GM12878 (cell line): Measurements from ENCODE around the gene CIRBP. TPM values are rescaled to one million over a fixed set of nuclear protein-coding genes. Genes with fewer than 3 reads are reported as not detected.
A peak's percentile ranks its signal among the peaks of the same experiment; 100 is the strongest.

Source experiments
- ATAC-seq: fragments of 200-7000 bp; cut with Tn5 transposase; 3 replicates; pipeline ENCODE4 v1.9.1; 2020; ENCODE audit warnings: mild to moderate bottlenecking, moderate library complexity
- BruUV-seq: library from RNA; stranded (reverse); fragments of 400-500 nt; replicated peaks from 2 replicates; lab custom pipeline; 2021; lab: Mats Ljungman, UMichigan
- CTCF ChIA-PET: fragments of 300-600 bp; sonication (Branson Sonifier 250); formaldehyde crosslinking; extraction: SDS; loops from one replicate; lab custom pipeline; 2021; ENCODE audit warnings: inconsistent platforms; lab: Yijun Ruan, JAX
- POLR2A ChIA-PET: fragments of 350-600 bp; formaldehyde crosslinking; extraction: SDS; loops from one replicate; lab custom pipeline; 2021; ENCODE audit warnings: inconsistent platforms; lab: Charles Lee
- RAD21 ChIA-PET: fragments of 300-600 bp; sonication (Branson Sonifier 250); formaldehyde crosslinking; loops from one replicate; lab custom pipeline; 2023; ENCODE audit warnings: antibody characterized with exemption; ENCODE audit not compliant: unreplicated experiment; lab: Charles Lee
- SMC1A ChIA-PET: fragments of 300-600 bp; sonication (Branson Sonifier 250); formaldehyde crosslinking; loops from one replicate; lab custom pipeline; 2023; ENCODE audit not compliant: unreplicated experiment, uncharacterized antibody; lab: Charles Lee
- DNase-seq: peaks from one replicate; pipeline ENCODE4 v3.0.0-alpha.2; 2011; ENCODE audit warnings: low read depth, low spot score
- FAIRE-seq: peaks from 3 replicates; lab custom pipeline; 2011; peaks lifted over from hg19 to GRCh38; lab: Jason Lieb, UNC
- H2AFZ ChIP-seq: 2 replicates; pipeline ENCODE4 v1.6.0; 2011; ENCODE audit warnings: low read depth, low read length, control low read depth; ENCODE audit not compliant: control insufficient read depth
- H3K27ac ChIP-seq: 2 replicates; pipeline ENCODE4 v1.5.1; 2011; ENCODE audit warnings: control low read depth; ENCODE audit not compliant: control insufficient read depth, insufficient read depth
- H3K27me3 ChIP-seq, 2 experiments: replicated peaks in 1 of 2; 2 replicates each; pipeline versions ENCODE4 v1.6.0 to v1.6.1; 2011; ENCODE audit warnings: low read length in 1 of 2; ENCODE audit not compliant: control insufficient read depth in 2 of 2, insufficient read depth in 2 of 2
- H3K36me3 ChIP-seq, 2 experiments: 2 replicates each; pipeline ENCODE4 v1.5.1; 2011; ENCODE audit warnings: low read length in 1 of 2; ENCODE audit not compliant: control insufficient read depth in 2 of 2, insufficient read depth in 2 of 2
- H3K4me1 ChIP-seq: 2 replicates; pipeline ENCODE4 v1.6.1; 2011; ENCODE audit warnings: mild to moderate bottlenecking, low read length, moderate library complexity, mixed read lengths; ENCODE audit not compliant: control insufficient read depth, insufficient read depth
- H3K4me2 ChIP-seq: 2 replicates; pipeline ENCODE4 v1.6.0; 2011; ENCODE audit warnings: control low read depth; ENCODE audit not compliant: control insufficient read depth, insufficient read depth
- H3K4me3 ChIP-seq: fragments of 200-600 bp; sonication (generic); 2 replicates; pipeline ENCODE4 v1.5.1; 2016
- H3K79me2 ChIP-seq: 2 replicates; pipeline ENCODE4 v1.6.0; 2011; ENCODE audit warnings: low read length; ENCODE audit not compliant: control insufficient read depth, insufficient read depth
- H3K9ac ChIP-seq: 2 replicates; pipeline ENCODE4 v1.8.0; 2011; ENCODE audit warnings: low read length, control low read depth, mixed read lengths; ENCODE audit not compliant: control insufficient read depth, insufficient read depth
- H3K9me3 ChIP-seq: replicated peaks from 3 replicates; pipeline ENCODE4 v1.5.1; 2011; ENCODE audit warnings: mild to moderate bottlenecking, low read length; ENCODE audit not compliant: control insufficient read depth, insufficient read depth
- H4K20me1 ChIP-seq: 2 replicates; pipeline ENCODE4 v1.6.0; 2011; ENCODE audit not compliant: control insufficient read depth, insufficient read depth
- ATF2 ChIP-seq: IDR thresholded peaks from 2 replicates; pipeline ENCODE4 v1.6.1; 2012; ENCODE audit warnings: low read length, inconsistent platforms
- BHLHE40 ChIP-seq, 2 experiments: fragments of 450-650 bp in 1 of 2; IDR thresholded peaks; 2 replicates each; pipeline ENCODE4 v1.6.1; 2011 to 2017; ENCODE audit warnings: low read depth in 2 of 2, borderline replicate concordance in 1 of 2, improper control_type of control experiment in 1 of 2, low read length in 1 of 2, mild to moderate bottlenecking in 1 of 2
- KAT2A ChIP-seq: conservative IDR thresholded peaks from 2 replicates; pipeline ENCODE4 v1.6.1; 2011; ENCODE audit warnings: low read depth, low read length; ENCODE audit not compliant: control insufficient read depth
- NFYA ChIP-seq: IDR thresholded peaks from 2 replicates; pipeline ENCODE4 v1.6.1; 2011; ENCODE audit warnings: low read depth, mild to moderate bottlenecking, low read length, improper control_type of control experiment, borderline replicate concordance
- SIX5 ChIP-seq: IDR thresholded peaks from 2 replicates; pipeline ENCODE4 v1.6.1; 2011; ENCODE audit warnings: mild to moderate bottlenecking, low read depth, low read length, moderate library complexity; ENCODE audit not compliant: severe bottlenecking
- SUZ12 ChIP-seq: fragments of 200-600 bp; sonication (generic); IDR thresholded peaks from one replicate; pipeline ENCODE4 v1.6.1; 2018; ENCODE audit warnings: antibody characterized with exemption, mild to moderate bottlenecking; ENCODE audit not compliant: unreplicated experiment
- TCF3 ChIP-seq: IDR thresholded peaks from 2 replicates; pipeline ENCODE4 v1.6.1; 2012; ENCODE audit warnings: low read depth, mild to moderate bottlenecking, low read length, borderline replicate concordance; ENCODE audit not compliant: insufficient read depth
- WRNIP1 ChIP-seq: IDR thresholded peaks from 2 replicates; pipeline ENCODE4 v1.6.1; 2011; ENCODE audit warnings: low read depth, low read length, improper control_type of control experiment, borderline replicate concordance
- YY1 ChIP-seq: IDR thresholded peaks from 2 replicates; pipeline ENCODE4 v1.6.1; 2011; ENCODE audit warnings: low read depth, mild to moderate bottlenecking, low read length
- WGBS: methylation state at CpG from one replicate; pipeline ENCODE4 v1.1.6; 2016; ENCODE audit warnings: low lambda C conversion rate; ENCODE audit not compliant: insufficient replicate concordance, insufficient coverage; ENCODE audit errors: missing lambda C conversion rate; 5-methylcytosine and 5-hydroxymethylcytosine counted together
- in situ Hi-C: fragments of 300-500 bp; cut with MboI; formaldehyde crosslinking; loops from 9 replicates; pipeline ENCODE4 v1.14.3; 2018; ENCODE audit warnings: mixed read lengths
- intact Hi-C: fragments of 100-400 bp; cut with micrococcal nuclease; formaldehyde crosslinking; loops from one replicate; pipeline ENCODE4 v1.14.2; 2022; ENCODE audit not compliant: unreplicated experiment
- polyA plus RNA-seq, 11 experiments: library from polyadenylated mRNA; depleted of rRNA in 4 of 11; unstranded in 6 of 11; stranded (reverse) in 5 of 11; fragments of >200 nt; fragmentation: Nextera tagmentation in 4 of 11; fragmentation: Illumina TruSeq in 1 of 11; extraction: Ambion mirVana in 4 of 11; extraction: Trizol in 1 of 11; gene quantifications; 1 replicate in 1 of 11; 2 replicates in 10 of 11; pipeline versions ENCODE4 v1.2.1 to v1.2.3, GENCODE V29; 2011 to 2016; ENCODE audit warnings: inconsistent platforms in 2 of 11, missing spikeins in 2 of 11, low read depth in 1 of 11
- total RNA-seq, 4 experiments: library from RNA; depleted of rRNA in 3 of 4; stranded (reverse); fragments of >200 nt in 3 of 4; fragmentation: Illumina TruSeq in 1 of 4; extraction: Trizol in 1 of 4; gene quantifications; 2 replicates each; pipeline versions ENCODE4 v1.2.1 to v1.2.3, GENCODE V29; 2013 to 2021
- TF ChIP-seq, protein P1 (sequence below): fragments of 450-650 bp; IDR thresholded peaks from 2 replicates; pipeline ENCODE4 v1.6.1; 2017; ENCODE audit warnings: borderline replicate concordance

The CIRBP gene
- total and polyA plus RNA-seq, 10 of the 15 experiments (the other 5 are each of a cell fraction or from before 2014, with no cell fraction given), result 27.6 to 335 (median 229) TPM

GRCh38 chr19:1276628-1277022 is 7.5 kb downstream of the CIRBP start:
- H3K4me2 ChIP-seq, result peak overlapping the region; percentile 68
- FAIRE-seq, result peak; percentile 59
- POLR2A ChIA-PET, result no interaction called here
- TF ChIP-seq YY1, result peak; percentile 71
- no peak for TF ChIP-seq SUZ12
- TF ChIP-seq WRNIP1, result no peak
- TF ChIP-seq TCF3, result 0 out of 2 replicates have a peak, but pooled peaks have one; percentile 9
- TF ChIP-seq, all 136 proteins: peak for 2
- Histone ChIP-seq H3K4me3 (peak overlapping the region; percentile 85), H3K79me2 (peaks cover 46% of the 10 kb centered on the region), H3K9ac (peak overlapping the region; percentile 96), H4K20me1 (no peaks in the 10 kb centered on the region; the same call in 1 of the 2 replicates), H3K9me3 (no peaks in the 10 kb centered on the region), H3K4me1 (peaks cover 18% of the 10 kb centered on the region), H3K27me3 (no peaks in the 10 kb centered on the region), H3K27ac (peak overlapping the region; percentile 97), H3K36me3 (peaks cover 33 to 47% of the 10 kb centered on the region in 2 experiments), H2AFZ (no peak overlapping the region)
- in situ Hi-C loops (loop anchor here (5.0 kb wide), 1 partner anchor 96 kb away; no protein-coding TSS in a partner anchor), intact Hi-C loops (no loop called here)
- ChIA-PET RAD21 (interaction anchor here (3.9 kb wide), 1 partner anchor 32 kb away, joined by 29 read pairs; no protein-coding TSS in a partner anchor), SMC1A (no interaction called here), CTCF (no interaction called here)
- DNase-seq (no peak), ATAC-seq (no peak)
- 25% methylated on average over 10 of the region's 10 CpGs for WGBS
- BruUV-seq, result no TSS peak

GRCh38 chr19:1277061-1277460 is 7.9 kb downstream of the CIRBP start:
- H3K79me2 ChIP-seq, result peaks cover 42% of the 10 kb centered on the region
- no peak overlapping the region for H2AFZ ChIP-seq
- peak overlapping the region; percentile 97; the same call in 1 of the 2 replicates for H3K27ac ChIP-seq
- no peak for DNase-seq
- ATAC-seq, result no peak
- peaks cover 16% of the 10 kb centered on the region for H3K4me1 ChIP-seq
- no TSS peak for BruUV-seq
- H3K4me3 ChIP-seq, result peak overlapping the region; percentile 85
- ChIA-PET POLR2A (no interaction called here), RAD21 (no interaction called here), SMC1A (no interaction called here), CTCF (interaction anchor here (3.2 to 3.5 kb wide), 2 partner anchors 33 to 96 kb away, joined by 27 to 40 read pairs; no protein-coding TSS in a partner anchor)
- WGBS, result 83% methylated on average over 15 of the region's 15 CpGs
- H3K36me3 ChIP-seq, result peaks cover 32 to 43% of the 10 kb centered on the region in 2 experiments
- in situ Hi-C loops (loop anchor here (5.0 kb wide), 1 partner anchor 95 kb away; no protein-coding TSS in a partner anchor), intact Hi-C loops (no loop called here)
- no peak for FAIRE-seq
- H3K27me3 ChIP-seq, result no peaks in the 10 kb centered on the region
- H4K20me1 ChIP-seq, result no peaks in the 10 kb centered on the region; the same call in 1 of the 2 replicates
- peak overlapping the region; percentile 96 for H3K9ac ChIP-seq
- H3K9me3 ChIP-seq, result no peaks in the 10 kb centered on the region
- peak overlapping the region; percentile 68 for H3K4me2 ChIP-seq
- TF ChIP-seq NFYA, result no peak
- TF ChIP-seq SIX5, result no peak
- TF ChIP-seq ATF2, result no peak
- TF ChIP-seq KAT2A, result no peak
- TF ChIP-seq, protein P1, sequence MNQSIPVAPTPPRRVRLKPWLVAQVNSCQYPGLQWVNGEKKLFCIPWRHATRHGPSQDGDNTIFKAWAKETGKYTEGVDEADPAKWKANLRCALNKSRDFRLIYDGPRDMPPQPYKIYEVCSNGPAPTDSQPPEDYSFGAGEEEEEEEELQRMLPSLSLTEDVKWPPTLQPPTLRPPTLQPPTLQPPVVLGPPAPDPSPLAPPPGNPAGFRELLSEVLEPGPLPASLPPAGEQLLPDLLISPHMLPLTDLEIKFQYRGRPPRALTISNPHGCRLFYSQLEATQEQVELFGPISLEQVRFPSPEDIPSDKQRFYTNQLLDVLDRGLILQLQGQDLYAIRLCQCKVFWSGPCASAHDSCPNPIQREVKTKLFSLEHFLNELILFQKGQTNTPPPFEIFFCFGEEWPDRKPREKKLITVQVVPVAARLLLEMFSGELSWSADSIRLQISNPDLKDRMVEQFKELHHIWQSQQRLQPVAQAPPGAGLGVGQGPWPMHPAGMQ, result no peak
- TF ChIP-seq BHLHE40 (IDR thresholded peaks at IDR 0.05; ENCODE audit: borderline replicate concordance in 1 of 2, low read depth in 2 of 2, low read length in 1 of 2), result no peak
